ENCODE results near the gene DDX19B.

The DDX19B gene

DNA sequence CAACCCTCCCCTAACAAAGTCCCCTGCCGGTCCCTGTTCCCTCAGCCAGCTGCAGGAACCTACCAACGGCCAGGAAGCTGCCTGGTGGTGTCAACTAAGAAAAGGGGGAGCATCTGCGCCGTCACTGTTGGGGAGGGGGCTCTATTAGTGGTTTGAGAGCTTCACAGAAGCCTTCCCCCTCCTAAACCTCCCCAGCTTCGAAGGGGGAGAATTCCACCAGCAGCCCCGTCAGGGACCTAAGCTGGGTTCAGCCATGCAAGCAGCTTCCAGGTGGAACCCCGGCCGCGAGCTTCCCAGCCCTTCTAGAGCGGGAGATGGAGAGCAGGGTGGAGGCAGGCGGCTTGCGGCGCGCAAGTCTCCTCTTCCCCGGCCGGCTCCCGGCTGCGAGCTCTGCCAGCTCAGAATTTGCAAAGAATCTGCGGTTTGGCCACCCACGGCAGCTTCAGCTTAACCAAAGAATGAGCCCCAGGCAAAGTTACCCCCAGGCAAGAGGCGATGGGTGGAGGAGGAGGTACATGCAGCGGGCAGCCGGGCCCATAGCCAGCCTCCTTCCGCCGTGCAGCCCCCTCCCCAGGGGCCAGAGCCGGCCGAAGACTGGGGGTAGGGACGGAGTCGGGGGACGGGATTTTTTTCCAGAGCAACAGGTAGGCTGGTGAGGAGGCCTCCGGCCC, 81.4 kb downstream of the DDX19B start:
- H3K9me3 ChIP-seq (replicated peaks in 1 of 2; ENCODE audit: control insufficient read depth in 2 of 2, insufficient read depth in 1 of 2, low read depth in 1 of 2, low read length in 2 of 2), result no peaks in the 10 kb centered on the region
- peak overlapping the region; percentile 45 for H3K23ac ChIP-seq (ENCODE audit: low read depth, low read length, poor library complexity)
- no CpG with 5 or more reads among the region's 31 CpGs for WGBS, 2 donors (ENCODE audit: extremely low coverage in 2 of 2, insufficient read length in 2 of 2, insufficient replicate concordance in 1 of 2)
- no peak overlapping the region for H2BK12ac ChIP-seq (ENCODE audit: low read length)
- H2AFZ ChIP-seq (ENCODE audit: low read length), result peak overlapping the region; percentile 97
- peak overlapping the region; percentile 93 to 94 for H3K4me3 ChIP-seq (ENCODE audit: low read length in 2 of 2)
- no peaks in the 10 kb centered on the region for H3K27me3 ChIP-seq (ENCODE audit: control insufficient read depth in 3 of 3, insufficient read depth in 3 of 3, low read depth in 1 of 3, low read length in 3 of 3)
- no peak overlapping the region for H4K91ac ChIP-seq (ENCODE audit: low read depth, low read length, poor library complexity)
- peak overlapping the region; percentile 90 for H3K9ac ChIP-seq (ENCODE audit: low read depth, low read length, poor library complexity)
- H3K36me3 ChIP-seq (replicated peaks in 1 of 2; ENCODE audit: control insufficient read depth in 2 of 2, insufficient read depth in 2 of 2, low read length in 2 of 2), result peaks cover 12 to 61% of the 10 kb centered on the region in 2 donors
- peak overlapping the region; percentile 95 for H3K27ac ChIP-seq (replicated peaks; ENCODE audit: low read length)
- H4K8ac ChIP-seq (ENCODE audit: low read depth, low read length), result no peak overlapping the region
- no peak overlapping the region for H2BK15ac ChIP-seq (ENCODE audit: low read length)
- H3K79me1 ChIP-seq (ENCODE audit: low read depth, low read length), result no peaks in the 10 kb centered on the region
- H3K4ac ChIP-seq (ENCODE audit: low read length), result no peak overlapping the region
- peaks cover 1 to 13% of the 10 kb centered on the region in 2 donors for H3K4me1 ChIP-seq (ENCODE audit: control insufficient read depth in 2 of 2, insufficient read depth in 1 of 2, low read depth in 1 of 2, low read length in 2 of 2)
- H3K18ac ChIP-seq (ENCODE audit: low read length), result peak overlapping the region; percentile 91
- H2AK5ac ChIP-seq (ENCODE audit: low read depth, low read length), result no peak overlapping the region
- H2BK120ac ChIP-seq (ENCODE audit: low read depth, low read length), result no peak overlapping the region
- H2BK5ac ChIP-seq (ENCODE audit: low read length), result peak overlapping the region; percentile 87
- peak; percentile 47 for DNase-seq (ENCODE audit: low spot score)
- peak overlapping the region; percentile 85 for H3K4me2 ChIP-seq (ENCODE audit: insufficient read depth, low read length, poor library complexity, severe bottlenecking)
- peak overlapping the region; percentile 22 for H3K14ac ChIP-seq (ENCODE audit: low read length)

GRCh38 chr16:70380919-70381603, 82.1 kb downstream of the DDX19B start:
- Histone ChIP-seq H3K23ac (ENCODE audit: low read depth, low read length, poor library complexity) (peak overlapping the region; percentile 85), H2BK15ac (ENCODE audit: low read length) (no peak overlapping the region), H2BK12ac (ENCODE audit: low read length) (no peak overlapping the region), H3K14ac (ENCODE audit: low read length) (no peak overlapping the region), H3K18ac (ENCODE audit: low read length) (peak overlapping the region; percentile 91), H3K9ac (ENCODE audit: low read depth, low read length, poor library complexity) (peak overlapping the region; percentile 90), H3K4me1 (ENCODE audit: control insufficient read depth in 2 of 2, insufficient read depth in 1 of 2, low read depth in 1 of 2, low read length in 2 of 2) (peaks cover 1 to 13% of the 10 kb centered on the region in 2 donors), H3K79me1 (ENCODE audit: low read depth, low read length) (no peaks in the 10 kb centered on the region), H3K27ac (replicated peaks; ENCODE audit: low read length) (peak overlapping the region; percentile 95), H2AK5ac (ENCODE audit: low read depth, low read length) (no peak overlapping the region), H2AFZ (ENCODE audit: low read length) (peak overlapping the region; percentile 97), H4K91ac (ENCODE audit: low read depth, low read length, poor library complexity) (no peak overlapping the region), H3K9me3 (replicated peaks in 1 of 2; ENCODE audit: control insufficient read depth in 2 of 2, insufficient read depth in 1 of 2, low read depth in 1 of 2, low read length in 2 of 2) (no peaks in the 10 kb centered on the region), H2BK120ac (ENCODE audit: low read depth, low read length) (no peak overlapping the region), H3K36me3 (replicated peaks in 1 of 2; ENCODE audit: control insufficient read depth in 2 of 2, insufficient read depth in 2 of 2, low read length in 2 of 2) (peaks cover 12 to 61% of the 10 kb centered on the region in 2 donors), H3K4me3 (ENCODE audit: low read length in 2 of 2) (peak overlapping the region; percentile 93 to 94), H2BK5ac (ENCODE audit: low read length) (peak overlapping the region; percentile 98), H3K27me3 (ENCODE audit: control insufficient read depth in 3 of 3, insufficient read depth in 3 of 3, low read depth in 1 of 3, low read length in 3 of 3) (no peaks in the 10 kb centered on the region), H3K4me2 (ENCODE audit: insufficient read depth, low read length, poor library complexity, severe bottlenecking) (peak overlapping the region; percentile 97), H4K8ac (ENCODE audit: low read depth, low read length) (no peak overlapping the region), H3K4ac (ENCODE audit: low read length) (no peak overlapping the region)
- DNase-seq (ENCODE audit: low spot score), result peak; percentile 97
- WGBS, 2 donors (ENCODE audit: extremely low coverage in 2 of 2, insufficient read length in 2 of 2, insufficient replicate concordance in 1 of 2), result no CpG with 5 or more reads among the region's 52 CpGs

DNA sequence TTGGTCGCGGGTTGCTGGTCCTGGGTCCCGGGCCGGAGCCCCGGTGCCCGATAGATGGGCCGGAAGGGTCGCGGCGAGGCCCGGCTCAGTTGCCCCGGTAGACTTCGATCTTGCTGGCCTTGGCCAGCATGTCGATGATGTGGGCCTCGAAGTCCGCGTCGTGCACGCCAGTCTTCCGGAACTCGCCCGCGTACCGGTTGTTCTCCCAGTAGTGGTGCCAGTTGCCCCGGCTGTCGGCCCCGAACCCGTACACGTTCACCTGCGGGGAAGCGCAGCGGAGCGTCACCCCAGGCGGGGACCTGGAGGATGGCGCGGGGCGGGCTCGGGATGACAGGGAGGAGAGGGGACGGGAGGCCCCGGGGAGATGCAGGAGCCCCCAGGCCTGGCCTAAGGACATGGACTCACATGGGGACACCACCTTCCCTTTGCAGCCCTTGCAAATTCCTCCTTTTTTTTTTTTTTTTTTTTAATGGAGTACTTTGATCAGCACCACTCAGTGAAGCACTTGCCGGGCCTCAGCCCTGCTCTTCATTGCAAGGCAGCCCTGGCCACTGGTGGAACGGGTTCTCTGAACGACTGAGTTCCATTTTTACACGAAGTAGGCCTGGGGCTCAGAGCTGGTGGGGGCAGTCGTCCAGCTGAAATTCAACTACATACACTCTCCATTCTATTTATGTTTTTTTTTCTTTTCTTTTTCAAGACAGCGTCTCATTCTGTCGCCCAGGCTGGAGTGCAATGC, 82.8 kb downstream of the DDX19B start:
- Histone ChIP-seq H4K8ac (ENCODE audit: low read depth, low read length) (no peak overlapping the region), H2BK12ac (ENCODE audit: low read length) (no peak overlapping the region), H3K27ac (replicated peaks; ENCODE audit: low read length) (peak overlapping the region; percentile 65), H3K27me3 (ENCODE audit: control insufficient read depth in 3 of 3, insufficient read depth in 3 of 3, low read depth in 1 of 3, low read length in 3 of 3) (no peaks in the 10 kb centered on the region), H2AK5ac (ENCODE audit: low read depth, low read length) (peak overlapping the region; percentile 75), H2AFZ (ENCODE audit: low read length) (peak overlapping the region; percentile 97), H3K9ac (ENCODE audit: low read depth, low read length, poor library complexity) (peak overlapping the region; percentile 98), H3K4ac (ENCODE audit: low read length) (peak overlapping the region; percentile 76), H3K79me1 (ENCODE audit: low read depth, low read length) (no peaks in the 10 kb centered on the region), H3K4me1 (ENCODE audit: control insufficient read depth in 2 of 2, insufficient read depth in 1 of 2, low read depth in 1 of 2, low read length in 2 of 2) (peaks cover 1 to 13% of the 10 kb centered on the region in 2 donors), H3K23ac (ENCODE audit: low read depth, low read length, poor library complexity) (peak overlapping the region; percentile 85), H3K4me2 (ENCODE audit: insufficient read depth, low read length, poor library complexity, severe bottlenecking) (peak overlapping the region; percentile 97), H2BK5ac (ENCODE audit: low read length) (peak overlapping the region; percentile 98), H3K18ac (ENCODE audit: low read length) (peak overlapping the region; percentile 98), H3K9me3 (replicated peaks in 1 of 2; ENCODE audit: control insufficient read depth in 2 of 2, insufficient read depth in 1 of 2, low read depth in 1 of 2, low read length in 2 of 2) (no peaks in the 10 kb centered on the region), H3K14ac (ENCODE audit: low read length) (peak overlapping the region; percentile 97), H2BK120ac (ENCODE audit: low read depth, low read length) (peak overlapping the region; percentile 47), H3K4me3 (ENCODE audit: low read length in 2 of 2) (peak overlapping the region; percentile 78 to 94), H2BK15ac (ENCODE audit: low read length) (no peak overlapping the region), H3K36me3 (replicated peaks in 1 of 2; ENCODE audit: control insufficient read depth in 2 of 2, insufficient read depth in 2 of 2, low read length in 2 of 2) (peaks cover 9 to 58% of the 10 kb centered on the region in 2 donors), H4K91ac (ENCODE audit: low read depth, low read length, poor library complexity) (no peak overlapping the region)
- WGBS, 2 donors (ENCODE audit: extremely low coverage in 2 of 2, insufficient read length in 2 of 2, insufficient replicate concordance in 1 of 2), result no CpG with 5 or more reads among the region's 47 CpGs
- no peak for DNase-seq (ENCODE audit: low spot score)

Measured in neuronal stem cell (in vitro differentiated cells).